Erythroblast (primary cell): ENCODE measurements around the gene ST3GAL3.

Source experiments
- GATA1 ChIP-seq: IDR thresholded peaks from 2 replicates; pipeline ENCODE4 v1.6.1; 2011; ENCODE audit warnings: low read depth, mild to moderate bottlenecking, control low read depth, low read length, moderate library complexity
- POLR2A ChIP-seq: IDR thresholded peaks from 2 replicates; pipeline ENCODE4 v1.6.1; 2011; ENCODE audit warnings: mild to moderate bottlenecking, low read length

DNA sequence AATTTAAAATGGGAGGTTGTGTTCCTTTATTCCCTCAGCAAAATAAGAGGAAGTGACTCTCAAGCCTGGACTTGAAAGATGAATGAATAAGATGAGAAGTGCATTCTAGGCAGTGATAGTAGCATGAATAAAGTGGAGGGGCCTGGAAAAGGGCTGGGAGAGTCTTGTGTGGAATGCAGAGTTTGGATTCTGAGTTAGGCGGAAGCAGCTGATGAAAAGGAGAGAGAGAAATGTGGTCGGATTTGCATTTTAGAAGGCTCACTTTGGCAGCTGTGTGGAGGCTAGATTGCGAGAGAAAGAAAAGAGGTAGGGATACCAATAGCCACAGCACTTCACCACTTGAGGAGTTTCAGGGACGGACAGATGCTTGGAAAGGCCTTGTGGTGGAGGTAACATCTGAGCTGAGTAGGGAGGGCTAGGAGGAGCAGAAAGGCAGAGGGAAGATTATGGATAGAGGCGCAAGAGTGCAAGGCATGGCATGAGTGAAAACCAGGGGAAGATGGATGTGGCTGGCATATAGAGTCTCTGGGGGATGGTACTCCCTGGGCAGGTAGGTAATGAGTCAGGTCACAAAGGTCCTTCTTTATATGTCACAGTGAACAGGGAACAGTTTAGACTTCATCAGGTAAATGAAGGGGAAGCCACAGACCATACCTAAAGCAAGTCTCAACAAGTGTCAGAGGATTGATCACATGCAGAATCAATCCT is 59.6 kb downstream of the ST3GAL3 start:
- no peak for TF ChIP-seq POLR2A
- TF ChIP-seq GATA1: no peak
